Measurements from ENCODE around the gene ARX.

- TF ChIP-seq ZNF274 (IDR thresholded peaks at IDR 0.05; ENCODE audit: borderline replicate concordance, low read depth, low read length) (no peak), MCM7 (IDR thresholded peaks at IDR 0.05) (no peak), REST (IDR thresholded peaks at IDR 0.05; ENCODE audit: borderline replicate concordance) (no peak), REST (CRISPR knock-in tag; IDR thresholded peaks at IDR 0.05; ENCODE audit: low read depth) (no peak), ELK1 (CRISPR knock-in tag; IDR thresholded peaks at IDR 0.05) (no peak), ZNF311 (CRISPR knock-in tag; IDR thresholded peaks at IDR 0.05) (no peak), FOXP4 (CRISPR knock-in tag; IDR thresholded peaks at IDR 0.05; ENCODE audit: borderline replicate concordance) (no peak), BRD9 (IDR thresholded peaks at IDR 0.05; ENCODE audit: low read depth, partially characterized antibody) (no peak), POLR2A (conservative IDR thresholded peaks at IDR 0.05) (no peak), ZBTB49 (CRISPR knock-in tag; IDR thresholded peaks at IDR 0.05; ENCODE audit: borderline replicate concordance) (no peak), PCBP1 (IDR thresholded peaks at IDR 0.05; ENCODE audit: low read depth, low read length, poor library complexity, severe bottlenecking) (no peak), TEAD4 (IDR thresholded peaks at IDR 0.05; ENCODE audit: low read length) (no peak), TEAD4 (CRISPR knock-in tag; IDR thresholded peaks at IDR 0.05; ENCODE audit: borderline replicate concordance) (no peak), CREB1 (IDR thresholded peaks at IDR 0.05) (no peak), CREB1 (CRISPR knock-in tag; IDR thresholded peaks at IDR 0.05) (no peak)
Measured at GRCh38 chrX:25009407-25009806, 6.4 kb downstream of the ARX start.
